Measurements from ENCODE around the gene PRND. TPM values are rescaled to one million over a fixed set of nuclear protein-coding genes. Genes with fewer than 3 reads are reported as not detected.

Gene PRND
- total RNA-seq, 1 donor from 2014 or later: 25.6 TPM

DNA sequence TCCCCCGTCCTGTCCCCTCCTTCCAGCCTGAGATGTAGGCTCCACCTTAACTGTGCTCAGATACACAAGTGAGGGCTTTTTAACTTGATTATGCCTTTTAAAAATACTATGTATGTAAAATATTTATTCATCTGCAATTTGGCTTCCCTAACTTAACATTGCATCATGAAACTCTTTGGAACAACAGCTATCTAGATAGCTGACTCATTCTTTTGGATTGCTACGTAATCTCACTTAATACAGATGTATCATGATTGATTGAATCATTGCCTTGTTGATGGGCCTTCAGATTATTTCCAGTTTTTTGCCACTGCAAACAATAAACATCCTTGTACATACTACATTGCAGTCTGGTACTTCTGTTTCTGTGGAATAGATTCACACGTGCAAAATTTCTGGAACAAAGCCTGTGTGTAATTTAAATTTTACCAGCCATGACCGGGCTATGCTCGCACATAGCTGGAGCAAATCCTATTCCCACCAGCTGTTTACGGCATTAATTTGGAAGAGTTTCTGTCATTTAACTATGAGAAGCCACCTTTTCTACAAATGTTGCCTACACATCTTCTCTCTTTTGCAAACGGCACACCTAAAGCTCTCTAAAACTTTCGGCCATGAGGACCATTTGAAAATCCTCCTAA lies 6.5 kb downstream of the PRND start:
- H3K4me3 ChIP-seq (ENCODE audit: low read length in 3 of 3): no peak overlapping the region
- no peak overlapping the region for H3K27ac ChIP-seq (ENCODE audit: low read depth, low read length)
- no peaks in the 10 kb centered on the region for H3K9me3 ChIP-seq (ENCODE audit: control insufficient read depth in 3 of 3, low read length in 3 of 3)
- no peaks in the 10 kb centered on the region for H3K36me3 ChIP-seq (ENCODE audit: control insufficient read depth in 3 of 3, insufficient read depth in 3 of 3, low read length in 3 of 3)
- H3K27me3 ChIP-seq (ENCODE audit: control insufficient read depth in 3 of 3, insufficient read depth in 3 of 3, low read length in 3 of 3): peaks cover 0 to 8% (median 0%) of the 10 kb centered on the region in 3 donors
- no peak overlapping the region for H3K9ac ChIP-seq (ENCODE audit: low read depth in 1 of 3, low read length in 3 of 3)
- H3K4me1 ChIP-seq (ENCODE audit: control insufficient read depth in 3 of 3, insufficient read depth in 3 of 3, low read length in 3 of 3): peaks cover 0 to 3% (median 0%) of the 10 kb centered on the region in 3 donors

DNA sequence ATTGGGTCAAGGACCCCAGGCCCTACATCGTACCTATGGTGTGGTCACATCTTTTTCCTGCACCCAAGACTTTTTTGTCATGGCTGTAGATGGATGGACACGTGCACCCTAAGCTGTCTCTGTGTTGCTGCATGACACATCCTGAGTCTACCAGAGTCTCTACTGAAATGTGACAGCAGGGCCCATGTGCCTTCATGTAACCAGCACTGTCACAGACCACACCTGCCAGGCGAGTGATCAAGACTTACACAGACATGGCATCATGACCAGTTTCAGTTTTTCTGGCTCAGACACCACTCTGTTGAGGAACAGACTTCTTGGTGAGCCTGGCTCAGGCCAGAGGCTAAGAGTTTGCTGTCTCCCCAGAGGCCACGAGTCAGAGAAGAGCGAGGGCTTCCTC lies 7.6 kb downstream of the PRND start:
- peaks cover 0 to 3% (median 0%) of the 10 kb centered on the region in 3 donors for H3K4me1 ChIP-seq (ENCODE audit: control insufficient read depth in 3 of 3, insufficient read depth in 3 of 3, low read length in 3 of 3)
- H3K9me3 ChIP-seq (ENCODE audit: control insufficient read depth in 3 of 3, low read length in 3 of 3): no peaks in the 10 kb centered on the region
- no peak overlapping the region for H3K27ac ChIP-seq (ENCODE audit: low read depth, low read length)
- peaks cover 0 to 10% (median 0%) of the 10 kb centered on the region in 3 donors for H3K27me3 ChIP-seq (ENCODE audit: control insufficient read depth in 3 of 3, insufficient read depth in 3 of 3, low read length in 3 of 3)
- H3K36me3 ChIP-seq (ENCODE audit: control insufficient read depth in 3 of 3, insufficient read depth in 3 of 3, low read length in 3 of 3): no peaks in the 10 kb centered on the region
- no peak overlapping the region for H3K9ac ChIP-seq (ENCODE audit: low read depth in 1 of 3, low read length in 3 of 3)
- no peak overlapping the region for H3K4me3 ChIP-seq (ENCODE audit: low read length in 3 of 3)

DNA sequence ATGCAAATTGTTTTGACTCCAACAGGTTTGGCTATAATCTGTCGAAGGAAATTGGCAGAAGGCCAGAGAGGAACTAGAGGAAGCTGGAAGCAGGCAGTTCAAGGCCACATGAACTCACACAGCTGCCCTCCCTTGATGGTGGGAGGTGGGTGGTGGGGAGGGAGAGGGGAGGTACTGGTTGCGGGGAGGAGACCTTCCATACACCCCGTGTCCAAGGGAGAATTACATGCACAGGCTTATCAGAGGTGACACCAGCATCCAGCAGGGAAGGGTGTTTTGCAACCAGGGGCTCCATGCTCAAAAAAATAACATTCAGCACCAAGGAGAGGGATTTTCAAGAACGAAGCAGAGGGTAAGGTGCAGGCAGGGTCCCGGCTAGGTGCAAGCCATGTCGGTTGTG lies 9.1 kb downstream of the PRND start:
- Histone ChIP-seq H3K36me3 (ENCODE audit: control insufficient read depth in 3 of 3, insufficient read depth in 3 of 3, low read length in 3 of 3) (no peaks in the 10 kb centered on the region), H3K4me1 (ENCODE audit: control insufficient read depth in 3 of 3, insufficient read depth in 3 of 3, low read length in 3 of 3) (peaks cover 0 to 3% (median 0%) of the 10 kb centered on the region in 3 donors), H3K9me3 (ENCODE audit: control insufficient read depth in 3 of 3, low read length in 3 of 3) (no peaks in the 10 kb centered on the region), H3K4me3 (ENCODE audit: low read length in 3 of 3) (no peak overlapping the region), H3K27ac (ENCODE audit: low read depth, low read length) (no peak overlapping the region), H3K27me3 (ENCODE audit: control insufficient read depth in 3 of 3, insufficient read depth in 3 of 3, low read length in 3 of 3) (peaks cover 0 to 10% (median 0%) of the 10 kb centered on the region in 3 donors), H3K9ac (ENCODE audit: low read depth in 1 of 3, low read length in 3 of 3) (no peak overlapping the region)

DNA sequence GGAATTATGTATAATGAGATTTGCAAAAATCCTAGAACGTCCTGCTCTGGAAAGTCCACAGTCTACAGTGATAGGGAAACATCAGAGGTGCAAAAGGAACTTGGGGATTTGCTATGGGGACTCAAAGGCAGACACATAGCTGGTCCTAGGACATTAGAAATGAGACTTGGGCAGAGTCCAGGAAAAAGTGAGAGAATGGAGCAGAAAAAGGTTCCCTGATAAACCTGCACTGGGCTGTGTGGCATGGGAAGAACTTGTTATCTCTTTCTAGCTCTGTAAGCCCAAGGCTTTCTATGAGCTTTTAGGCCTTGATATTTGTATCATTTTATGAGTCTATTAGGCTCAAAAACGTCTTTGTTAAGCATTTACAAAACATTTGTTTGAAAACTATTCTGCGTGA lies 15.2 kb downstream of the PRND start:
- Histone ChIP-seq H3K36me3 (ENCODE audit: control insufficient read depth in 3 of 3, insufficient read depth in 3 of 3, low read length in 3 of 3) (no peaks in the 10 kb centered on the region), H3K9me3 (ENCODE audit: control insufficient read depth in 3 of 3, low read length in 3 of 3) (no peaks in the 10 kb centered on the region), H3K4me3 (ENCODE audit: low read length in 3 of 3) (no peak overlapping the region), H3K27me3 (ENCODE audit: control insufficient read depth in 3 of 3, insufficient read depth in 3 of 3, low read length in 3 of 3) (peaks cover 0 to 2% (median 0%) of the 10 kb centered on the region in 3 donors), H3K9ac (ENCODE audit: low read depth in 1 of 3, low read length in 3 of 3) (no peak overlapping the region), H3K27ac (ENCODE audit: low read depth, low read length) (no peak overlapping the region), H3K4me1 (ENCODE audit: control insufficient read depth in 3 of 3, insufficient read depth in 3 of 3, low read length in 3 of 3) (no peaks in the 10 kb centered on the region)

DNA sequence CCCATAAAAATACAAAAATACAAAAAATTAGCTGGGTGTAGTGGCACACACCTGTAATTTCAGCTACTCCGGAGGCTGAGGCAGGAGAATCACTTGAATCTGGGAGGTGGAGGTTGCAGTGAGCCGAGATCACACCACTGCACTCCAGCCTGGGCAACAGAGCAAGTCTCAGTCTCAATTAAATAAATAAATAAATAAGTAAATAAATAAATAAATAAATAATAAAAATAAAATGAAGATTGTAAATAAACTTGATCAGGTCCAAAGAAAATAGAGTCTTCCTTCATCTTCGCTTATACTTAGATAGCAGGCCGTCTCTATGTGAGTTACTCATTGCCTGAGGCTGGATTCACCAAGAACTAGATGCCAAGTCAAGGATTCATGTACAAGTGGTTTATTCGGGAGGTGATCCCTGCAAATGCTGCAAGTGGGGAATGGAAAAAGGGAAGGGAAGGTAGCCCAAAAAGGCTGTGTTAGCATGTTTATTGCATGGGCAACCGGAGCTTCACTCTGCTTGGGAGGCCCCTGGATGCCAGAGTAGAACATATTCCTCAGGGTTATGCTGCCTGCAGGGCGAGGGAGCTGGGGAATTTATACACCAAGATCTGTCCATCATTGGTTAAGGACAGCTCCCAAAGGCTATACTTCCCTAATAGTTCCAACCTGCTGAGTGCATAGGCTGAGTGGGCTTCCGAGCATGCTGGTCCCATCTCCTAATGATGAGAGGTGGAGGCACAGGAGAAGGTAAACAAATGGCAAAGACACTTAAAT lies 16.3 kb downstream of the PRND start:
- Histone ChIP-seq H3K9ac (ENCODE audit: low read depth in 1 of 3, low read length in 3 of 3) (no peak overlapping the region), H3K4me1 (ENCODE audit: control insufficient read depth in 3 of 3, insufficient read depth in 3 of 3, low read length in 3 of 3) (no peaks in the 10 kb centered on the region), H3K9me3 (ENCODE audit: control insufficient read depth in 3 of 3, low read length in 3 of 3) (no peaks in the 10 kb centered on the region), H3K27ac (ENCODE audit: low read depth, low read length) (no peak overlapping the region), H3K36me3 (ENCODE audit: control insufficient read depth in 3 of 3, insufficient read depth in 3 of 3, low read length in 3 of 3) (no peaks in the 10 kb centered on the region), H3K4me3 (ENCODE audit: low read length in 3 of 3) (no peak overlapping the region), H3K27me3 (ENCODE audit: control insufficient read depth in 3 of 3, insufficient read depth in 3 of 3, low read length in 3 of 3) (peaks cover 0 to 2% (median 0%) of the 10 kb centered on the region in 3 donors)

DNA sequence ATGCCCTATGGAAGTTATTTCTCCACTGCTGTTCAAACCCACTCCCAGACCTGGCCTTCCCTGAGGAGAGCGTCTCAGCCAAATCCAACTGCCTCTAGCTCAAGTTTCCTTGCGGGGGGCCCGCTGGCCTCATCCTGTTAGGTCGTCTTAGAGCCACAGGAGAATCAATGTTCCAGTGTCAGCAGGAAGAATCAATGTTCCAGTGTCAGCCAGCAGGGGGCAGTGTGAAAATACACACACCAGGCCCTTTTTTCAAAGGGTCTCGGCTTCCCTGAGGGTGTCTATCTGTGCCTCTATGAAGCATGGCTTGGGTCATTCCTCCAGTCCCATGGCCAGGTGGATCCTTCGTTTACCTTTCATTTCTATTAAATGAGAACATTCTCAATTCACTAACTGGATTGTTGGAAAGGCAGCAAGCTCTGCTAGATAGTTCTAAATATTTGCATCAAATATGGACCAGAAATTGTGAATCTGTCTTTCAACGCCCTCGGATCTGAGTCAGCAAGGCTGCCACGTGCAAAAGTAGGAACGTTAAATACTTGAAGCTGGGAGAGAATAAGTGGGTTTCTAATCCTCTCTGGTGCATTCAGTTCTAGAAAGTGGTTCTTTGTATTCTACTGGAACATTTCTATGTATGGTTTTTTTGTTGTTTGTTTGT lies 19.2 kb downstream of the PRND start:
- H3K9ac ChIP-seq (ENCODE audit: low read depth in 1 of 3, low read length in 3 of 3): no peak overlapping the region
- H3K4me3 ChIP-seq (ENCODE audit: low read length in 3 of 3): no peak overlapping the region
- no peaks in the 10 kb centered on the region for H3K9me3 ChIP-seq (ENCODE audit: control insufficient read depth in 3 of 3, low read length in 3 of 3)
- H3K27ac ChIP-seq (ENCODE audit: low read depth, low read length): no peak overlapping the region
- H3K36me3 ChIP-seq (ENCODE audit: control insufficient read depth in 3 of 3, insufficient read depth in 3 of 3, low read length in 3 of 3): no peaks in the 10 kb centered on the region
- no peaks in the 10 kb centered on the region for H3K4me1 ChIP-seq (ENCODE audit: control insufficient read depth in 3 of 3, insufficient read depth in 3 of 3, low read length in 3 of 3)
- no peaks in the 10 kb centered on the region for H3K27me3 ChIP-seq (ENCODE audit: control insufficient read depth in 3 of 3, insufficient read depth in 3 of 3, low read length in 3 of 3)

DNA sequence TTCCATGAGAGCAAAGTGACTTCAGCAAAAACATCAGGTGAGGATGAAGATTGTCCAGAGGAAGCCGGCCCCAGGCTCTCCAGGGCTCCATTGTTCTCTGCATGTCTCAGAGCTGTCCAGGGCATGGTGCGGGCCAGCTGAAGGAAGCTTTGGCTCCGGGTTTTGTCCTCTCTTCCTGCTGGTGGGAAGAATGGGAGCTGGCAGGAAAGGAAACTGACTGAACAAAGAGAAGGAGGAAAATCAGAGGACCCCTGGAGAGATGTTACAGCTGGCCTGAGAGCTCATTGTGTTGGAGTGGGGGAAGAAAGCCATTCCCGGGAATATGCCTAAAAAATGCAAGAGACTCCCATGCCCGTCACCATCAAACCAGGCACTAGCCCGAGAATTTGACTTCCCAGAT lies 27.1 kb downstream of the PRND start:
- H3K27me3 ChIP-seq (ENCODE audit: control insufficient read depth in 3 of 3, insufficient read depth in 3 of 3, low read length in 3 of 3): peaks cover 0 to 8% (median 3%) of the 10 kb centered on the region in 3 donors
- no peaks in the 10 kb centered on the region for H3K36me3 ChIP-seq (ENCODE audit: control insufficient read depth in 3 of 3, insufficient read depth in 3 of 3, low read length in 3 of 3)
- no peak overlapping the region for H3K9ac ChIP-seq (ENCODE audit: low read depth in 1 of 3, low read length in 3 of 3)
- no peak overlapping the region for H3K4me3 ChIP-seq (ENCODE audit: low read length in 3 of 3)
- H3K9me3 ChIP-seq (ENCODE audit: control insufficient read depth in 3 of 3, low read length in 3 of 3): no peaks in the 10 kb centered on the region
- H3K27ac ChIP-seq (ENCODE audit: low read depth, low read length): no peak overlapping the region
- no peaks in the 10 kb centered on the region for H3K4me1 ChIP-seq (ENCODE audit: control insufficient read depth in 3 of 3, insufficient read depth in 3 of 3, low read length in 3 of 3)

DNA sequence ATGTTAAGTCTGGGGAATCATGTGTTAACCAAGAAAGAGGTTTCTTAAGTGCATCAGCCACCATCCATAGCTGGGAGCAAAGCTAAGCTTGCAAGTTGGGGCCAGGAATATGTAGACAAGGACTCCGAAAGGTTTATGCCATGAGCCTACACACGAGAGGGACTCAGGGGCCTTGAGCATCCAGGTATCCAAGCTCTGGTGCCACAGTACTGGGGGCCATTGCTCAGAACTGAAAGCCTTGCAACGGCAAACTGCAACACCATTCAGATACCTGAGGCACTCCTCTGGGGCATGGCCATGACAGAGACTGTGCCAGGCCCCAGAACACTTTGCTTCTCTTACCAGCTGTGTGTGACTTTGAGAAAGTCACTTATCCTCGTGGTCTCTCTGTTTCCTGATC lies 27.6 kb downstream of the PRND start:
- Histone ChIP-seq H3K27ac (ENCODE audit: low read depth, low read length) (no peak overlapping the region), H3K4me3 (ENCODE audit: low read length in 3 of 3) (no peak overlapping the region), H3K9ac (ENCODE audit: low read depth in 1 of 3, low read length in 3 of 3) (no peak overlapping the region), H3K36me3 (ENCODE audit: control insufficient read depth in 3 of 3, insufficient read depth in 3 of 3, low read length in 3 of 3) (no peaks in the 10 kb centered on the region), H3K4me1 (ENCODE audit: control insufficient read depth in 3 of 3, insufficient read depth in 3 of 3, low read length in 3 of 3) (no peaks in the 10 kb centered on the region), H3K9me3 (ENCODE audit: control insufficient read depth in 3 of 3, low read length in 3 of 3) (no peaks in the 10 kb centered on the region), H3K27me3 (ENCODE audit: control insufficient read depth in 3 of 3, insufficient read depth in 3 of 3, low read length in 3 of 3) (peaks cover 0 to 8% (median 3%) of the 10 kb centered on the region in 3 donors)

DNA sequence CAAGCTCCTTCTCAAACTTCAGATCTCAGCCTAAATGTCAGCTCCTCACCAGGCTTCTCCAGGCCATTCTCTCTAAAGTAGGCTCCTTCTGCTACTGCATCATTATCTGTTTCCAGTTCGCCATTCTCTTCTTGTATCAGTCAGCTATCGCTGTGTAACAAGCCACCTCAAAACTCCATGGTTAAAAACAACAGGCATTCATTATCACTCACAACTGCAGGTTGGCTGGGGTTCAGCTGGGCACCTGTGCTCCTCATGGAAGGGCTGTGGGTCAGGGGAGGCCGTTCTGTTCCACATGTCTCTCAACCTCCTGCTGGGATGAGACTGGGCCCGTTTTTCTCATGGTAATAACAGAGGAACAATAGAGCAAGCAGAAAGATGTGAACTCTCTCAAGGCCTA lies 28.7 kb downstream of the PRND start:
- no peaks in the 10 kb centered on the region for H3K4me1 ChIP-seq (ENCODE audit: control insufficient read depth in 3 of 3, insufficient read depth in 3 of 3, low read length in 3 of 3)
- H3K9me3 ChIP-seq (ENCODE audit: control insufficient read depth in 3 of 3, low read length in 3 of 3): no peaks in the 10 kb centered on the region
- no peak overlapping the region for H3K27ac ChIP-seq (ENCODE audit: low read depth, low read length)
- no peak overlapping the region for H3K4me3 ChIP-seq (ENCODE audit: low read length in 3 of 3)
- peaks cover 0 to 8% (median 3%) of the 10 kb centered on the region in 3 donors for H3K27me3 ChIP-seq (ENCODE audit: control insufficient read depth in 3 of 3, insufficient read depth in 3 of 3, low read length in 3 of 3)
- H3K36me3 ChIP-seq (ENCODE audit: control insufficient read depth in 3 of 3, insufficient read depth in 3 of 3, low read length in 3 of 3): no peaks in the 10 kb centered on the region
- no peak overlapping the region for H3K9ac ChIP-seq (ENCODE audit: low read depth in 1 of 3, low read length in 3 of 3)
